ENCODE data around the gene IQCH.
"Not testable (repeated sequence)": the region's sequence is repeated elsewhere in the genome, so short reads cannot be mapped to it uniquely, and the experiment has no call there.

- not testable (repeated sequence) for TF ChIP-seq CTCF (IDR thresholded peaks at IDR 0.05; ENCODE audit: low read length); EZH2 (IDR thresholded peaks at IDR 0.05; ENCODE audit: borderline replicate concordance, low read length)
These were observed 3.8 kb downstream of the IQCH start for GRCh38 chr15:67258412-67258811.
